Hematopoietic multipotent progenitor cell treated with erythropoietin and hydrocortisone succinate and interleukin-3 and kit ligand, for 6 days (in vitro differentiated cells): ENCODE data around the gene NUP93.

Source experiments
- DNase-seq: peaks from one replicate; pipeline ENCODE4 v3.0.0-alpha.2; 2015

Gene NUP93

GRCh38 chr16:56897026-56897799 lies 167.3 kb downstream of the NUP93 start:
- no peak for DNase-seq

DNA sequence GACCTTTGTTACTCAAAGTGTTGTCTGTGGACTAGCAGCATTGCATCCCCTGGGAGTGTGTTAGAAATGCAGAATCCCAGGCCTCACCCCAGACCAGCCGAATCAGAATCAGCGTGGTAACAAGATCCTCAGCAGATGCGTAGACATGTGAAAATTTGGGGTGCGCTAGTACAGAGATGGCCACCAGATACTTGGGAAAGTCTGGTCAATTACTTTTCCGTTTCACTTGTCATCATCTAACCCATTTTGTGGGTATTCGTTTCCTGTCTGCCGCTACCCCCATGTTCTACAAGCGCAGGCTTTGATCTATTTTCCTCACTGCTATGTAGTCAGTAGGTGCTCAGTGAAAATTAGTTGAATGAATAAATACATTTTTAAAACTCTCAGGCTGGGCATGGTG lies 168.9 kb downstream of the NUP93 start:
- DNase-seq = no peak
